Neural progenitor cell (in vitro differentiated cells): ENCODE data around the gene U2AF2. TPM values are rescaled to one million over a fixed set of nuclear protein-coding genes. Genes with fewer than 3 reads are reported as not detected.

ENCODE experiments used
- DNase-seq: peaks from one replicate; pipeline ENCODE4 v3.0.0-alpha.2; 2016; ENCODE audit warnings: low spot score
- H2AFZ ChIP-seq: fragments of 200-600 bp; sonication (generic); replicated peaks from 2 replicates; pipeline ENCODE4 v1.6.1; 2016; ENCODE audit warnings: antibody characterized with exemption
- H3F3A ChIP-seq: fragments of 200-600 bp; sonication (generic); 2 replicates; pipeline ENCODE4 v1.6.1; 2016; ENCODE audit warnings: antibody characterized with exemption, low read depth
- H3K27ac ChIP-seq: fragments of 200-600 bp; sonication (generic); 2 replicates; pipeline ENCODE4 v1.5.1; 2016; ENCODE audit warnings: mild to moderate bottlenecking
- H3K27me3 ChIP-seq: fragments of 200-600 bp; sonication (generic); 2 replicates; pipeline ENCODE4 v1.6.1; 2016; ENCODE audit warnings: mild to moderate bottlenecking, moderate library complexity
- H3K36me3 ChIP-seq: fragments of 200-600 bp; sonication (generic); 2 replicates; pipeline ENCODE4 v1.5.1; 2016
- H3K4me1 ChIP-seq: fragments of 200-600 bp; sonication (generic); 2 replicates; pipeline ENCODE4 v1.6.1; 2016; ENCODE audit warnings: mixed run types
- H3K4me2 ChIP-seq: fragments of 200-600 bp; sonication (generic); 2 replicates; pipeline ENCODE4 v1.6.1; 2016
- H3K4me3 ChIP-seq: fragments of 200-600 bp; sonication (generic); 2 replicates; pipeline ENCODE4 v1.5.1; 2016
- H3K79me2 ChIP-seq: fragments of 200-600 bp; sonication (generic); 2 replicates; pipeline ENCODE4 v1.6.1; 2016; ENCODE audit warnings: low read depth
- H3K9ac ChIP-seq: fragments of 200-600 bp; sonication (generic); 2 replicates; pipeline ENCODE4 v1.6.1; 2016
- H3K9me3 ChIP-seq: fragments of 200-600 bp; sonication (generic); 2 replicates; pipeline ENCODE4 v1.5.1; 2016; ENCODE audit warnings: low read depth
- H4K20me1 ChIP-seq: fragments of 200-600 bp; sonication (generic); 2 replicates; pipeline ENCODE4 v1.6.1; 2016; ENCODE audit warnings: low read depth
- H3K27ac Mint-ChIP-seq: 3 replicates; pipeline ENCODE4 v1.8.0; 2021; ENCODE audit warnings: mixed read lengths
- H3K27me3 Mint-ChIP-seq: 2 replicates; pipeline ENCODE4 v1.8.0; 2022; ENCODE audit warnings: low read depth, mild to moderate bottlenecking, inconsistent platforms, moderate library complexity, mixed read lengths; ENCODE audit not compliant: insufficient read depth
- H3K36me3 Mint-ChIP-seq: 3 replicates; pipeline ENCODE4 v1.8.0; 2021; ENCODE audit warnings: mixed read lengths
- H3K4me1 Mint-ChIP-seq: 3 replicates; pipeline ENCODE4 v1.8.0; 2021; ENCODE audit warnings: mixed read lengths
- H3K4me3 Mint-ChIP-seq: 3 replicates; pipeline ENCODE4 v1.8.0; 2021; ENCODE audit warnings: mild to moderate bottlenecking, moderate library complexity, mixed read lengths
- H3K9me3 Mint-ChIP-seq: 3 replicates; pipeline ENCODE4 v1.8.0; 2020; ENCODE audit warnings: mixed read lengths
- EZH2 ChIP-seq: fragments of 200-600 bp; sonication (generic); IDR thresholded peaks from 2 replicates; pipeline ENCODE4 v1.6.1; 2017; ENCODE audit warnings: antibody characterized with exemption, mild to moderate bottlenecking, moderate library complexity
- EZH2phosphoT487 ChIP-seq: fragments of 200-600 bp; sonication (generic); IDR thresholded peaks from 2 replicates; pipeline ENCODE4 v1.6.1; 2017; ENCODE audit warnings: antibody characterized with exemption
- total RNA-seq: library from RNA; depleted of rRNA; stranded (reverse); fragments of >200 nt; gene quantifications from 2 replicates; pipeline ENCODE4 v1.2.3, GENCODE V29; 2015; ENCODE audit warnings: low replicate concordance
- TF ChIP-seq, protein P1 (sequence below): fragments of 200-600 bp; sonication (generic); IDR thresholded peaks from 2 replicates; pipeline ENCODE4 v1.5.1; 2017; ENCODE audit warnings: antibody characterized with exemption, mild to moderate bottlenecking

U2AF2 gene
- total RNA-seq, 1 donor from 2014 or later, result 124 TPM

GRCh38 chr19:55697069-55697440, 42.2 kb downstream of the U2AF2 start:
- H3K79me2 ChIP-seq, result no peaks in the 10 kb centered on the region
- no peaks in the 10 kb centered on the region for H3K4me1 Mint-ChIP-seq
- no peak overlapping the region for H3K4me3 ChIP-seq
- TF ChIP-seq EZH2, result no peak
- TF ChIP-seq, protein P1, sequence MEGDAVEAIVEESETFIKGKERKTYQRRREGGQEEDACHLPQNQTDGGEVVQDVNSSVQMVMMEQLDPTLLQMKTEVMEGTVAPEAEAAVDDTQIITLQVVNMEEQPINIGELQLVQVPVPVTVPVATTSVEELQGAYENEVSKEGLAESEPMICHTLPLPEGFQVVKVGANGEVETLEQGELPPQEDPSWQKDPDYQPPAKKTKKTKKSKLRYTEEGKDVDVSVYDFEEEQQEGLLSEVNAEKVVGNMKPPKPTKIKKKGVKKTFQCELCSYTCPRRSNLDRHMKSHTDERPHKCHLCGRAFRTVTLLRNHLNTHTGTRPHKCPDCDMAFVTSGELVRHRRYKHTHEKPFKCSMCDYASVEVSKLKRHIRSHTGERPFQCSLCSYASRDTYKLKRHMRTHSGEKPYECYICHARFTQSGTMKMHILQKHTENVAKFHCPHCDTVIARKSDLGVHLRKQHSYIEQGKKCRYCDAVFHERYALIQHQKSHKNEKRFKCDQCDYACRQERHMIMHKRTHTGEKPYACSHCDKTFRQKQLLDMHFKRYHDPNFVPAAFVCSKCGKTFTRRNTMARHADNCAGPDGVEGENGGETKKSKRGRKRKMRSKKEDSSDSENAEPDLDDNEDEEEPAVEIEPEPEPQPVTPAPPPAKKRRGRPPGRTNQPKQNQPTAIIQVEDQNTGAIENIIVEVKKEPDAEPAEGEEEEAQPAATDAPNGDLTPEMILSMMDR, result no peak
- TF ChIP-seq EZH2phosphoT487, result no peak
- DNase-seq, result no peak
- no peak overlapping the region for H3K4me2 ChIP-seq
- no peaks in the 10 kb centered on the region for H3K27me3 ChIP-seq
- no peaks in the 10 kb centered on the region for H3F3A ChIP-seq
- H3K27ac ChIP-seq, result no peak overlapping the region
- H3K4me1 ChIP-seq, result no peaks in the 10 kb centered on the region
- no peak overlapping the region for H3K4me3 Mint-ChIP-seq
- H3K9ac ChIP-seq, result no peak overlapping the region
- H2AFZ ChIP-seq, result no peak overlapping the region
- no peaks in the 10 kb centered on the region for H4K20me1 ChIP-seq
- H3K27ac Mint-ChIP-seq, result no peak overlapping the region
- H3K27me3 Mint-ChIP-seq, result peaks cover 8% of the 10 kb centered on the region
- no peaks in the 10 kb centered on the region for H3K36me3 ChIP-seq
- peaks cover 5% of the 10 kb centered on the region for H3K9me3 Mint-ChIP-seq
- H3K9me3 ChIP-seq, result no peaks in the 10 kb centered on the region
- peaks cover 23% of the 10 kb centered on the region for H3K36me3 Mint-ChIP-seq

- no peak for DNase-seq
- H3K27me3 ChIP-seq, result no peaks in the 10 kb centered on the region
- H3K27ac Mint-ChIP-seq, result no peak overlapping the region
- H3K4me1 Mint-ChIP-seq, result no peaks in the 10 kb centered on the region
- no peaks in the 10 kb centered on the region for H3F3A ChIP-seq
- H2AFZ ChIP-seq, result no peak overlapping the region
- peaks cover 8% of the 10 kb centered on the region for H3K27me3 Mint-ChIP-seq
- no peaks in the 10 kb centered on the region for H3K9me3 ChIP-seq
- no peaks in the 10 kb centered on the region for H3K36me3 ChIP-seq
- no peaks in the 10 kb centered on the region for H3K79me2 ChIP-seq
- H3K4me3 Mint-ChIP-seq, result no peak overlapping the region
- no peak overlapping the region for H3K4me2 ChIP-seq
- H3K4me1 ChIP-seq, result no peaks in the 10 kb centered on the region
- no peak overlapping the region for H3K27ac ChIP-seq
- H3K36me3 Mint-ChIP-seq, result peaks cover 23% of the 10 kb centered on the region
- peaks cover 8% of the 10 kb centered on the region for H3K9me3 Mint-ChIP-seq
- TF ChIP-seq, protein P1, result no peak
- TF ChIP-seq EZH2, result no peak
- no peak for TF ChIP-seq EZH2phosphoT487
- H3K4me3 ChIP-seq, result no peak overlapping the region
- no peaks in the 10 kb centered on the region for H4K20me1 ChIP-seq
- H3K9ac ChIP-seq, result no peak overlapping the region
Observed at GRCh38 chr19:55697698-55698097, 42.9 kb downstream of the U2AF2 start.

DNA sequence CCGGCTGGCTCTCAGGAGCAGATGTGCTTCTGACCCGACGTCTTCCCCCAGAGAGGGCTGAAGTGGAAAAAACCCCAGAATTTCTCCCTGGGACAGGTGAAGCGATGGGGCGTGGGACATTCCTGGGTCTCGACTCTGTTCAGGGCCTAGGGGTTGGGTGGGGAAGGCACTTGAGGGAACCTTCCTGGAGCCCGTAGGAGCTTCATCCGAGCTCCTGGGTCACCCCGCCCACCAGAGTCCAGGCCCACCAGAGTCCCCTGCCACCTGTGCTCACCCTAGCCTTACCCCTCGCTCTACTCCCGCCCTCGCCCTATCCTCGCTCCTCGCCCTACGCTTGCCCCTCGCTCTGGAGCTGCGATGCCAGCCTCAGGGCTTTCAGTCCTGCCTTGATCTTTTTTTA, 43.4 kb downstream of the U2AF2 start:
- Histone ChIP-seq H3K4me2 (no peak overlapping the region), H3K4me3 (no peak overlapping the region), H3K27me3 (no peaks in the 10 kb centered on the region), H3F3A (no peaks in the 10 kb centered on the region), H3K79me2 (no peaks in the 10 kb centered on the region), H3K9ac (no peak overlapping the region), H3K27ac (no peak overlapping the region), H3K9me3 (no peaks in the 10 kb centered on the region), H3K4me1 (no peaks in the 10 kb centered on the region), H3K36me3 (no peaks in the 10 kb centered on the region), H2AFZ (no peak overlapping the region), H4K20me1 (no peaks in the 10 kb centered on the region)
- H3K4me1 Mint-ChIP-seq, result no peaks in the 10 kb centered on the region
- H3K4me3 Mint-ChIP-seq, result no peak overlapping the region
- H3K27me3 Mint-ChIP-seq, result peaks cover 8% of the 10 kb centered on the region
- TF ChIP-seq, protein P1, result no peak
- TF ChIP-seq EZH2phosphoT487, result no peak
- no peak for TF ChIP-seq EZH2
- peaks cover 23% of the 10 kb centered on the region for H3K36me3 Mint-ChIP-seq
- H3K9me3 Mint-ChIP-seq, result peaks cover 8% of the 10 kb centered on the region
- H3K27ac Mint-ChIP-seq, result no peak overlapping the region
- DNase-seq, result no peak

- H3K4me1 Mint-ChIP-seq, result no peaks in the 10 kb centered on the region
- no peak overlapping the region for H3K27ac Mint-ChIP-seq
- Histone ChIP-seq H3F3A (no peaks in the 10 kb centered on the region), H3K4me3 (no peak overlapping the region), H3K9ac (no peak overlapping the region), H3K4me1 (no peaks in the 10 kb centered on the region), H3K9me3 (no peaks in the 10 kb centered on the region), H3K4me2 (no peak overlapping the region), H2AFZ (no peak overlapping the region), H4K20me1 (no peaks in the 10 kb centered on the region), H3K79me2 (no peaks in the 10 kb centered on the region), H3K27me3 (no peaks in the 10 kb centered on the region), H3K36me3 (no peaks in the 10 kb centered on the region), H3K27ac (no peak overlapping the region)
- H3K9me3 Mint-ChIP-seq, result peaks cover 8% of the 10 kb centered on the region
- peaks cover 8% of the 10 kb centered on the region for H3K27me3 Mint-ChIP-seq
- no peak for DNase-seq
- no peak for TF ChIP-seq EZH2
- TF ChIP-seq, protein P1, result no peak
- no peak for TF ChIP-seq EZH2phosphoT487
- H3K36me3 Mint-ChIP-seq, result peaks cover 23% of the 10 kb centered on the region
- no peak overlapping the region for H3K4me3 Mint-ChIP-seq
Observed at GRCh38 chr19:55699221-55699620, 44.4 kb downstream of the U2AF2 start.
